ENCODE results near the gene HYLS1.

Gene HYLS1

DNA sequence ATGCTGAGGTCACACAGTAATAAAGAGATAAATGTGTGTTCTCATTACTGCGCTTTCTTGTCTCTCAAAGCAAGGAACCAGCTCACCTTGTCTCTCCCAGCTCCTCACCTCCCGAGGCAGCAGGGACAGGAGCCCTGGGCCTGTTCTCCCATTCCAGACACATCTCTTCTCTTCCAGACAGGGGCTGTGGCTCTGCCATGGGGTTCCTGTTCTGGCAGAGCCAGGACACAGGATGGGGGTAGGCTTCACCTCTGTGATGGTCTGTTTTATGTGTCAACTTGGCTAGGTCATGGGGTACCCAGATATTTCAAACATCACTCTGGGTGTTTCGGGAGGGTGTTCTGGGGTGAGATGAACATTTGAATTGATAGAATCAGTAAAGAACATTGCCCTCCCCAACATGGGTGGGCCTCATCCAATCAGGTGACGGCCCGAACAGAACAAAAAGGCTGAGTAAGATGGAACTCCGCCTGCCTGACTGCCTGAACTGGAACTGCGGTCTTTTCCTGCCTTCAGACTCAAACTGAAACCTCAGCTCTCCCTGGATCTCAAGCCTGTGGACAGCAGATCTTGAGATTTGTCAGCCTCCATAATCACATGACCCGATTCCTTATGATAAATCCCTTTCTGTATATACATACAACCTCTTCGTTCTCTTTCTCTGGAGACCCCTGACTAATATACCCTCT is 56.3 kb downstream of the HYLS1 start:
- TF ChIP-seq EZH2 (IDR thresholded peaks at IDR 0.05; ENCODE audit: borderline replicate concordance, low read length), result no peak
- TF ChIP-seq, protein P1, sequence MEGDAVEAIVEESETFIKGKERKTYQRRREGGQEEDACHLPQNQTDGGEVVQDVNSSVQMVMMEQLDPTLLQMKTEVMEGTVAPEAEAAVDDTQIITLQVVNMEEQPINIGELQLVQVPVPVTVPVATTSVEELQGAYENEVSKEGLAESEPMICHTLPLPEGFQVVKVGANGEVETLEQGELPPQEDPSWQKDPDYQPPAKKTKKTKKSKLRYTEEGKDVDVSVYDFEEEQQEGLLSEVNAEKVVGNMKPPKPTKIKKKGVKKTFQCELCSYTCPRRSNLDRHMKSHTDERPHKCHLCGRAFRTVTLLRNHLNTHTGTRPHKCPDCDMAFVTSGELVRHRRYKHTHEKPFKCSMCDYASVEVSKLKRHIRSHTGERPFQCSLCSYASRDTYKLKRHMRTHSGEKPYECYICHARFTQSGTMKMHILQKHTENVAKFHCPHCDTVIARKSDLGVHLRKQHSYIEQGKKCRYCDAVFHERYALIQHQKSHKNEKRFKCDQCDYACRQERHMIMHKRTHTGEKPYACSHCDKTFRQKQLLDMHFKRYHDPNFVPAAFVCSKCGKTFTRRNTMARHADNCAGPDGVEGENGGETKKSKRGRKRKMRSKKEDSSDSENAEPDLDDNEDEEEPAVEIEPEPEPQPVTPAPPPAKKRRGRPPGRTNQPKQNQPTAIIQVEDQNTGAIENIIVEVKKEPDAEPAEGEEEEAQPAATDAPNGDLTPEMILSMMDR (IDR thresholded peaks at IDR 0.05; ENCODE audit: low read length), result no peak
- H3K9ac ChIP-seq (ENCODE audit: low read length), result no peak overlapping the region
- no peaks in the 10 kb centered on the region for H3F3A ChIP-seq (ENCODE audit: insufficient read depth, low read length)
- H3K4me2 ChIP-seq (ENCODE audit: low read length), result no peak overlapping the region
- H3K9me2 ChIP-seq (ENCODE audit: low read depth, low read length), result no peaks in the 10 kb centered on the region
- no peaks in the 10 kb centered on the region for H3K36me3 ChIP-seq (ENCODE audit: insufficient read depth, low read length)
- no peaks in the 10 kb centered on the region for H3K4me1 ChIP-seq (ENCODE audit: insufficient read depth, low read length, severe bottlenecking)
- H3K79me2 ChIP-seq (ENCODE audit: insufficient read depth, low read length), result no peaks in the 10 kb centered on the region
- no peaks in the 10 kb centered on the region for H3K27me3 ChIP-seq (ENCODE audit: insufficient read depth, low read length)
- no peak overlapping the region for H3K27ac ChIP-seq (ENCODE audit: low read depth, low read length, poor library complexity, severe bottlenecking)
- no peaks in the 10 kb centered on the region for H3K9me3 ChIP-seq (ENCODE audit: low read length)
- H4K20me1 ChIP-seq (ENCODE audit: insufficient read depth, low read length), result no peaks in the 10 kb centered on the region
- H3K4me3 ChIP-seq (ENCODE audit: low read depth, low read length, poor library complexity, severe bottlenecking), result no peak overlapping the region
- H2AFZ ChIP-seq (ENCODE audit: low read length), result no peak overlapping the region

DNA sequence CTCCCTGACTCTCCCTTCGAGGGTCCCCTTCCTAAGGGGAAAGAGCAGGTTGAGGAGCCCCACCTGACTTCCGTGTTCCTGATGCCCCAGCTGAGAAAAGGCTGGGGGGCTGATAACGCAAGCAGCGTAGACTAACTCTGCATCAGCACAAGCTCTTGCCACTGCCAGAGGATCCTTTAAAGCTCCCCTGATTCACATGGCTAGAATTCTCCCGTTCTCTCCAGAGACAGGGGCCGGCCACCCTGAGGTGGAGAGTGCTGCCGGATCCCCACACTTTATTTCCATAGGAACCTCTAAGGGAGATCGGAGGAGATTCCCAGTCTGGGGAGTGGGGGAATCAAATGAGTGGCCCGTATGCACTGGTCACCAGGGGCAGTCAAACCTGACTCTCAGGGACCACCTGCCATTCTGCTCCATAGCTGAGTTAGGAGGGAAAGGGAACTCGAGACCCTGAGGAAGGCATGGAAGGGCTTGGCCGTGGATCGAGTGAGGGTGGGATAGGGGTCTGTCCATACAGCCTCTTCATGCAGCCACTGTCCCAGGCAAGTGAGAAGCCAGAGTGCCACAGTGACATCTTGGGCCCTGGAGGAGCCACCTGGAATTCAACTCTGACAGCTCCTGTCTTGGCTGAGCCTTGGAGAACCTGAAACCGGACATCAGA is 57.0 kb downstream of the HYLS1 start:
- Histone ChIP-seq H3K79me2 (ENCODE audit: insufficient read depth, low read length) (no peaks in the 10 kb centered on the region), H3K9me3 (ENCODE audit: low read length) (no peaks in the 10 kb centered on the region), H3K9me2 (ENCODE audit: low read depth, low read length) (no peaks in the 10 kb centered on the region), H4K20me1 (ENCODE audit: insufficient read depth, low read length) (no peaks in the 10 kb centered on the region), H3F3A (ENCODE audit: insufficient read depth, low read length) (no peaks in the 10 kb centered on the region), H3K4me2 (ENCODE audit: low read length) (no peak overlapping the region), H3K27ac (ENCODE audit: low read depth, low read length, poor library complexity, severe bottlenecking) (no peak overlapping the region), H3K9ac (ENCODE audit: low read length) (no peak overlapping the region), H3K36me3 (ENCODE audit: insufficient read depth, low read length) (no peaks in the 10 kb centered on the region), H3K4me3 (ENCODE audit: low read depth, low read length, poor library complexity, severe bottlenecking) (no peak overlapping the region), H3K27me3 (ENCODE audit: insufficient read depth, low read length) (no peaks in the 10 kb centered on the region), H3K4me1 (ENCODE audit: insufficient read depth, low read length, severe bottlenecking) (no peaks in the 10 kb centered on the region), H2AFZ (ENCODE audit: low read length) (no peak overlapping the region)
- no peak for TF ChIP-seq EZH2 (IDR thresholded peaks at IDR 0.05; ENCODE audit: borderline replicate concordance, low read length)
- TF ChIP-seq, protein P1 (IDR thresholded peaks at IDR 0.05; ENCODE audit: low read length), result no peak

DNA sequence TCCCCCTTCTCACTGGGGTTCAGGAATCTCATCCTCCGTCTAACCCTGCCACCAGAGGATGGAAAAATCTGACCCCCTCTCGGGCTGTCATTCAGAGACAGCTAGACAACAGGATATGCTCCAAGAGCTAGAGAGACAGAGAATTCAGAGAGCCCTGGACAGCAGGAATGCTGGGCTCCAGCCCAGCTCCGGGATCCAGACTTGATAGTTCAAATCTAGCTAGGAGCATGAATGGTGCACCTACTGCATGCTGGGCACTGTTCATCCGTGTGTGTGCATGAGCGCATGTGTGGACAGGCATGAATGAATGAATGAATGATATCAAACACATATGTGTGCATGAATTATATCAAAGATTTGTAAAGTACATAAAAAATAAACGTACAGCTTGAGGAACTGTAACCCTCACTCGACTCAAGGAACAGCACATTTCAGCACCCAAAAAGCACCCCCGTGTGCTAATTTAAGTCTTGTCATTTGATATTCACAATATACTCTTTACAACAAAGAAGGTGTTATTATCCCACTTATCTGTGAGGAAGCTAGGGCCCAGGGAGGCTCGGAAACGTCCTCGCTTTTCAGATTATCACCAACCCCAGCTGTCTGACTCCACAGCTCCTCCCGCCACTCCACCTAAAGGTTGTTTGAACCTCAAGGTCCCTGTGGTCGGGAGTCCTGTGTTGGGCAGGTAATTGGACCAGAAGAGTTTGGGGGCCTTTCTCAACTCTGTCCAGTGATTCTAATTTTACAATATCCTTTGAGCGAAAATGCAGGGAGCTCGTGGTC is 57.7 kb downstream of the HYLS1 start:
- Histone ChIP-seq H3K4me3 (ENCODE audit: low read depth, low read length, poor library complexity, severe bottlenecking) (no peak overlapping the region), H3K9me3 (ENCODE audit: low read length) (no peaks in the 10 kb centered on the region), H3K36me3 (ENCODE audit: insufficient read depth, low read length) (no peaks in the 10 kb centered on the region), H3K27ac (ENCODE audit: low read depth, low read length, poor library complexity, severe bottlenecking) (no peak overlapping the region), H3K79me2 (ENCODE audit: insufficient read depth, low read length) (no peaks in the 10 kb centered on the region), H2AFZ (ENCODE audit: low read length) (no peak overlapping the region), H4K20me1 (ENCODE audit: insufficient read depth, low read length) (no peaks in the 10 kb centered on the region), H3K9me2 (ENCODE audit: low read depth, low read length) (no peaks in the 10 kb centered on the region), H3K4me2 (ENCODE audit: low read length) (no peak overlapping the region), H3F3A (ENCODE audit: insufficient read depth, low read length) (no peaks in the 10 kb centered on the region), H3K4me1 (ENCODE audit: insufficient read depth, low read length, severe bottlenecking) (no peaks in the 10 kb centered on the region), H3K9ac (ENCODE audit: low read length) (no peak overlapping the region), H3K27me3 (ENCODE audit: insufficient read depth, low read length) (no peaks in the 10 kb centered on the region)
- no peak for TF ChIP-seq EZH2 (IDR thresholded peaks at IDR 0.05; ENCODE audit: borderline replicate concordance, low read length)
- TF ChIP-seq, protein P1 (IDR thresholded peaks at IDR 0.05; ENCODE audit: low read length), result no peak

Data from OCI-LY1 (cell line).